NCI-H1092 (cell line): ENCODE measurements around the gene CROCC.
"Not testable (repeated sequence)": the region's sequence is repeated elsewhere in the genome, so short reads cannot be mapped to it uniquely, and the experiment has no call there.

ENCODE experiments used
- DNase-seq: peaks from one replicate; lab custom pipeline; 2025; lab: John Stamatoyannopoulos, UW

The CROCC gene

GRCh38 chr1:16939386-16940180 is 17.9 kb downstream of the CROCC start:
- not testable (repeated sequence) for DNase-seq

GRCh38 chr1:16944038-16944437 is 22.3 kb downstream of the CROCC start:
- no peak for DNase-seq

GRCh38 chr1:16945512-16945911 is 23.8 kb downstream of the CROCC start:
- DNase-seq = not testable (repeated sequence)

- not testable (repeated sequence) for DNase-seq
Observed at GRCh38 chr1:16946185-16946584, 24.5 kb downstream of the CROCC start.

- DNase-seq = no peak
Observed at GRCh38 chr1:16946646-16947045, 24.9 kb downstream of the CROCC start.

GRCh38 chr1:16948282-16948891 is 26.7 kb downstream of the CROCC start:
- not testable (repeated sequence) for DNase-seq

- not testable (repeated sequence) for DNase-seq
Observed at GRCh38 chr1:16949026-16949425, 27.3 kb downstream of the CROCC start.

- not testable (repeated sequence) for DNase-seq
Observed at GRCh38 chr1:16952376-16952775, 30.6 kb downstream of the CROCC start.

- no peak for DNase-seq
Observed at GRCh38 chr1:16954579-16954978, 32.8 kb downstream of the CROCC start.

GRCh38 chr1:16955186-16955585 is 33.5 kb downstream of the CROCC start:
- DNase-seq = no peak

- no peak for DNase-seq
Observed at GRCh38 chr1:16956775-16957174, 35.0 kb downstream of the CROCC start.

- no peak for DNase-seq
Observed at GRCh38 chr1:16957731-16958130, 36.0 kb downstream of the CROCC start.

- DNase-seq = no peak
Observed at GRCh38 chr1:16958475-16958874, 36.7 kb downstream of the CROCC start.

GRCh38 chr1:16960560-16961296 is 39.0 kb downstream of the CROCC start:
- DNase-seq = peak; percentile 80

GRCh38 chr1:16961297-16962133 is 39.8 kb downstream of the CROCC start:
- DNase-seq = no peak

GRCh38 chr1:16964169-16964568 is 42.4 kb downstream of the CROCC start:
- not testable (repeated sequence) for DNase-seq

GRCh38 chr1:16965486-16966067 is 43.8 kb downstream of the CROCC start:
- DNase-seq = no peak

GRCh38 chr1:16966282-16966681 is 44.6 kb downstream of the CROCC start:
- DNase-seq = no peak

- peak; percentile 85 for DNase-seq
Observed at GRCh38 chr1:16967095-16967575, 45.4 kb downstream of the CROCC start.

GRCh38 chr1:16967962-16968361 is 46.2 kb downstream of the CROCC start:
- DNase-seq = no peak

GRCh38 chr1:16968372-16968771 is 46.6 kb downstream of the CROCC start:
- no peak for DNase-seq
